HEK293T (cell line): ENCODE data around the gene FCGR3A.
"Not testable (repeated sequence)": the region's sequence is repeated elsewhere in the genome, so short reads cannot be mapped to it uniquely, and the experiment has no call there.

ENCODE experiments used
- ARNT ChIP-seq: fragments of 450-650 bp; IDR thresholded peaks from 2 replicates; pipeline ENCODE4 v1.6.1; 2017; ENCODE audit warnings: mild to moderate bottlenecking
- BHLHE40 ChIP-seq: fragments of 450-650 bp; IDR thresholded peaks from 2 replicates; pipeline ENCODE4 v1.6.1; 2016; ENCODE audit warnings: mild to moderate bottlenecking, moderate library complexity, borderline replicate concordance
- CTBP1 ChIP-seq: fragments of 450-650 bp; IDR thresholded peaks from 2 replicates; pipeline ENCODE4 v1.6.1; 2016; ENCODE audit warnings: borderline replicate concordance
- ELF4 ChIP-seq: fragments of 450-650 bp; IDR thresholded peaks from 2 replicates; pipeline ENCODE4 v1.6.1; 2017; ENCODE audit warnings: antibody characterized with exemption
- FOXK2 ChIP-seq: fragments of 450-650 bp; IDR thresholded peaks from 2 replicates; pipeline ENCODE4 v1.6.1; 2016; ENCODE audit warnings: mild to moderate bottlenecking
- FOXM1 ChIP-seq: fragments of 450-650 bp; IDR thresholded peaks from 2 replicates; pipeline ENCODE4 v1.6.1; 2017; ENCODE audit warnings: mild to moderate bottlenecking, borderline replicate concordance
- L3MBTL2 ChIP-seq: fragments of 450-650 bp; conservative IDR thresholded peaks from 2 replicates; pipeline ENCODE4 v1.6.1; 2016; ENCODE audit warnings: mild to moderate bottlenecking
- LEF1 ChIP-seq: fragments of 450-650 bp; IDR thresholded peaks from 2 replicates; pipeline ENCODE4 v1.6.1; 2017; ENCODE audit warnings: mild to moderate bottlenecking, borderline replicate concordance
- NFRKB ChIP-seq: fragments of 450-650 bp; IDR thresholded peaks from 2 replicates; pipeline ENCODE4 v1.6.1; 2016; ENCODE audit warnings: mild to moderate bottlenecking, moderate library complexity
- SP1 ChIP-seq: fragments of 450-650 bp; IDR thresholded peaks from 2 replicates; pipeline ENCODE4 v1.6.1; 2017
- SUZ12 ChIP-seq: fragments of 450-650 bp; IDR thresholded peaks from 2 replicates; pipeline ENCODE4 v1.6.1; 2016; ENCODE audit warnings: mild to moderate bottlenecking
- TARDBP ChIP-seq: fragments of 450-650 bp; IDR thresholded peaks from 2 replicates; pipeline ENCODE4 v1.6.1; 2016

DNA sequence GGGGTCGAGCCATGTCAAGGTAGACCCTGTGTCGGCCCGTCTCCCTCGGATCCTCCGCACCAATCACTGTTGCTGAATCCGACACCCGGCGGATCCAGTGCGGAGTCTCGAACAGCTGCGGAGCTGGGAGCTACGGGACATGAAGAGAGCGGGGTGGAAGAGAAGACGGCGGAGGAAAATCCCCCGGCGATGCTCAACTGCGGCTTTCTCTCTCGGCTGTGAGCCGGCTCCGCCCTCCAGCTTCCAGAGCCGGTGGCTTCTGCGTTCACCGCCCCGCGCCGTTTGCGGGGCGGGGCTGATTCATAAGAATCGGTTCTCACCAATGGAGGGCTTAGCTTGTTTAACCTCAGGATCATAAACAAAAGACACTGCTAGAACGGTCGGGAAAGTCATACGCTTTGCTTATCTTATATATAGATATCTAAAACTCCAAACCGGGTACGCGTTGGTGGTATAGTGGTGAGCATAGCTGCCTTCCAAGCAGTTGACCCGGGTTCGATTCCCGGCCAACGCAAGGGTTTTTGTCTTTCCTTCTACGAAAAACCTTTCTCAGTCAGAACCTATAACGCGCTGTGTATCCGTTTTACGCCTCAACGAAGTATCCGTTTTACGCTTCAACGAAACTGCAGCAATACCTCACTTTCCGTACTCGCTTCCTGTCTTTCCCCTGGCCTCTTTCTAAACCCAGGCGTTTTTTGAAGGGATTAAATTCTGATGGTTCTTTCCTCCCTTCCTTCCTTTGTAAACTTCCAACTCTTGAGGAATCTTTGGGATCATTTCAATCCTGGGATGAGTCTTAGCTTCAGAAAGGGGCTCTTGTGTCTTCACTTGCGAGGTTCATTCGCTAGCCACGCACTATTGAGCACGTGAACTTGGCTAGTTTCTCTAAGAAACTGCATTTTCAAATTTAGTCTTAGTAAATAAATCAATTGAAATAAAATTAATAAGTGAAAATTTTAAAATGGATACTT, 18.7 kb downstream of the FCGR3A start:
- TF ChIP-seq NFRKB, LEF1, BHLHE40, SP1, FOXM1, FOXK2, SUZ12, ELF4, CTBP1, ARNT, TARDBP: not testable (repeated sequence)
- TF ChIP-seq L3MBTL2, result peak; percentile 77
